Renal cortex interstitium (tissue), 11 donors: ENCODE data around the gene RSRC2. TPM values are rescaled to one million over a fixed set of nuclear protein-coding genes. Genes with fewer than 3 reads are reported as not detected.

Experiments
- DNase-seq, 11 donors: peaks; one replicate each; pipeline ENCODE4 v3.0.0-alpha.2; 2013; ENCODE audit warnings: low read depth in 9 of 11, low spot score in 4 of 11; ENCODE audit errors: extremely low read depth in 1 of 11
- polyA plus RNA-seq, 3 donors: library from polyadenylated mRNA; unstranded; fragments of 120-200 nt; gene quantifications; one replicate each; pipeline ENCODE4 v1.2.1, GENCODE V29; 2013; ENCODE audit not compliant: insufficient read length in 3 of 3

The RSRC2 gene
- polyA plus RNA-seq, 3 donors = 193 to 227 (median 211) TPM

DNA sequence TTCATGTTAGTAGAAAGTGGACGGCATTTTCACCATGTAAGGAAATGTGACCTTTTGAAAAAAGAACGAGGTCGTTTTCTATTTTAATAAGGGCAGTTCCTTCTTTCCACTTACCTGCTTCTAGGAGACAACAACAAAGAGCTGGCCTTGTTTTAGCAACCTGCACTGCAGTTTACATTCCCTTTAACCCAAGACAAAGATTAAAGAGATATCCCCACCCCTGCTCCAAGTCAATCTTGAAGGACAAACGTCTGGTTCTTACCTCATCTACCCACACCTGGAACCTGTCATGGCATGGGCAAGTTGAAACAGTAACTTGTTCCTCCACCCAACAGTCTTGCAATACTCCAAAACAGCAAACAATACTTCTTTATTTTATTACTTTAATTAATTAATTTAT is 58.8 kb downstream of the RSRC2 start:
- DNase-seq = no peak

- peak in 3 of 11 donors; percentile 5 to 26 (median 12) for DNase-seq
These were observed 62.3 kb downstream of the RSRC2 start for GRCh38 chr12:122464317-122465042.

DNA sequence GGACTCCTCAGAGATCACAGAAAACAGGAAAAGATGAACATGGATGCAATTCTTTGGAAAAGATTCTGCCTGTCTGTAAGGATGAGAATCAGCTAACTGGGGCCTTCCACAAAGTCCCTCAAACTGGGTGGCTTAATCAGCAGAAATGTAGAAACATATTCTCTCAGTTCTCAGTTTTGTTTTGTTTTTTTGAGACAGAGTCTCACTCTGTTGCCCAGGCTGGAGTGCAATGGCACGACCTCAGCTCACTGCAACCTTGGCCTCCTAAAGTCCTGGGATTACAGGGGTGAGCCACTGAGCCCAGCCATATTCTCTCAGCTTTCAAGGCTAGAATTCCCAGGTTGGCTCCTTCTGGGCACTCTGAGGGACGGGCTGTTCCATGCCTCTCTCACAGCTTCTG is 66.1 kb downstream of the RSRC2 start:
- DNase-seq = no peak

DNA sequence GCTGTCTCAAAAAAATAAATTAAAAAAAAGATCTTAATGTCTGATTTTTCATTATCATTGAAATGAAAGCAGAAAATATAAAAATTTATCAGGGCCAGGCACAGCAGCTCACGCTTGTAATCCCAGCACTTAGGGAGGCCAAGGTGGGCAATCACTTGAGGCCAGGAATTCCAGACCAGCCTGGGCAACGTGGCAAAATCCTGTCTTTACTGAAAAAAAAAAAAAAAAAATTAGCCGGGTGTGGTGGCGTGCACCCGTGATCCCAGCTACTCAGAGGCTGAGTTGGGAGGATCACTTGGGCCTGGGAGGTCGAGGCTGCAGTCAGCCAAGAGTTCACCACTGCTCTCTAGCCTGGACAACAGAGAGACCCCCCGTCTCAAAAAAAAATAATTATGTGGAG is 66.7 kb downstream of the RSRC2 start:
- no peak for DNase-seq

GRCh38 chr12:122459211-122459610 is 67.5 kb downstream of the RSRC2 start:
- DNase-seq = peak in 4 of 11 donors; percentile 10 to 35 (median 23)

DNA sequence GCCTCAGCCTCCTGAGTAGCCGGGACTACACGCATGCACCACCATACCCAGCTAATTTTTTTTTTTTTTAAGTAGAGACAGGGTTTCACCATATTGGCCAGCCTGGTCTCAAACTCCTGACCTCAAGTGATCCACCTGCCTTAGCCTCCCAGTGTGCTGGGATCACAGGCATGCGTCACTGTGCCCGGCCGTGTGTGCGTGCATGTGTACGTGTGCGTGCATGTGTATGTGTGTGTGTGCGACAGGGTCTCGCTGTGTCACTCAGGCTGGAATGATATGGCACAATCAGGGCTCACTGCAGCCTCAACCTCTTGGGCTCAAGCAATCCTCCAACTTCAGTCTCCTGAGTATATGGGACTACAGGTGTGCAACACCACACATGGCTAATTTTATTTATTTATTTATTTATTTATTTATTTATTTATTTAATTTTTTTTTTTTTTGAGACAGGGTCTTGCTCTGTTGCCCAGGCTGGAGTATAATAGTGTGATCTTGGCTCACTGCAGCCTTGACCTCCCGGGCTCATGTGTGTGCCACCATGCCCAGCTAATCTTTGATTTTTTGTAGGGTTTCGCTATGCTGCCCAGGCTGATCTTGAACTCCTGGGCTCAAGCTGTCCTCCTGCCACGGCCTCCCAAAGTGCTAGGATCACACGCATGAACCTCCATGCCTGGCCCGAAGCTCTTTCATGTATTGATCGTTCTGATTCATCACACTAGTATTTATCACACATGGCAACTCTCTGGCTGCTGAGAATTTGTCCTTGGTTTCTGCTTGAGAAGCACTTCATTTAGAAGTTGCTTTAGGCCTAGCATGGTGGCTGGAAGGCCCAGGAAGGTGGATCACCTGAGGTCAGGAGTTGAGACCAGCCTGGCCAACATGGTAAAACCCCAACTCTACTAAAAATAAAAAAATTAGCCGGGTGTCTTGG is 68.4 kb downstream of the RSRC2 start:
- no peak for DNase-seq

GRCh38 chr12:122457627-122458026 is 69.1 kb downstream of the RSRC2 start:
- DNase-seq = no peak

- no peak for DNase-seq
These were observed 72.0 kb downstream of the RSRC2 start for GRCh38 chr12:122454739-122455138.

DNA sequence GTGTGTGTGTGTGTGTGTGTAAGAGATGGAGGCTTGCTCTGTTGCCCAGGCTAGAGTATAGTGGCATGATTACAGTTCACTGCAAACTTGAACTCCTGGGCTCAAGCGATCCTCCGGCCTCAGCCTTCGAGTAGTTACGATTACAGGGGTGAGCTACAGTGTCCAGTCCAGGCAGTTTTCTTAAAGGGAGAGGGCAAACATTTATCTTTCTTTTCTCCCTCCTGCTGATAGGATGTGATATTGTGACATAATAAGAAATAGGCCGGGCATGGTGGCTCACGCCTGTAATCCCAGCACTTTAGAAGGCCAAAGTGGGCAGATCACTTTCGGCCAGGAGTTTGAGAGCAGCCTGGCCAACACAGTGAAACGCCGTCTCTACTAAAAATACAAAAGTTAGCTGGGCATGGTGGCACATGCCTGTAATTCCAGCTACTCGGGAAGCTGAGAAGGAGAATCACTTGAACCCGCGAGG is 72.5 kb downstream of the RSRC2 start:
- DNase-seq = no peak

Other genes starting within 250 kb of the RSRC2 start
- gene CLIP1, start 104.3 kb downstream of the RSRC2 start, polyA plus RNA-seq = 10 to 100 TPM; 37.4 to 42.7 (median 40.0) TPM
- gene ZCCHC8, start 26.0 kb downstream of the RSRC2 start, polyA plus RNA-seq = 10 to 100 TPM; 37.6 to 48.8 (median 39.7) TPM
- gene KNTC1, start 313 bp upstream of the RSRC2 start, polyA plus RNA-seq = 10 to 100 TPM; 35.0 to 48.4 (median 45.9) TPM
- under 1 TPM; 0.22 to 0.57 (median 0.34) TPM for gene HCAR2, start 176.4 kb upstream of the RSRC2 start, polyA plus RNA-seq
- under 1 TPM; 0.19 to 0.62 (median 0.26) TPM for gene HCAR3, start 189.9 kb upstream of the RSRC2 start, polyA plus RNA-seq
- gene HCAR1, start 203.9 kb upstream of the RSRC2 start, polyA plus RNA-seq = 1 to 10 TPM; 2.5 to 2.7 (median 2.7) TPM
- gene DENR, start 225.9 kb upstream of the RSRC2 start, polyA plus RNA-seq = 100 to 1,000 TPM in 1 of 3 donors, 10 to 100 TPM in 2; 88.3 to 102 (median 99.2) TPM
- under 1 TPM; 0.33 to 0.45 (median 0.40) TPM for gene CCDC62, start 247.6 kb upstream of the RSRC2 start, polyA plus RNA-seq